ENCODE results near the gene NPPA. TPM values are rescaled to one million over a fixed set of nuclear protein-coding genes. Genes with fewer than 3 reads are reported as not detected.

The NPPA gene
- total and polyA plus RNA-seq, 10 of the 15 experiments (the other 5 are each of a cell fraction or from before 2014, with no cell fraction given): 0.31 to 0.39 TPM; not detected in 8

DNA sequence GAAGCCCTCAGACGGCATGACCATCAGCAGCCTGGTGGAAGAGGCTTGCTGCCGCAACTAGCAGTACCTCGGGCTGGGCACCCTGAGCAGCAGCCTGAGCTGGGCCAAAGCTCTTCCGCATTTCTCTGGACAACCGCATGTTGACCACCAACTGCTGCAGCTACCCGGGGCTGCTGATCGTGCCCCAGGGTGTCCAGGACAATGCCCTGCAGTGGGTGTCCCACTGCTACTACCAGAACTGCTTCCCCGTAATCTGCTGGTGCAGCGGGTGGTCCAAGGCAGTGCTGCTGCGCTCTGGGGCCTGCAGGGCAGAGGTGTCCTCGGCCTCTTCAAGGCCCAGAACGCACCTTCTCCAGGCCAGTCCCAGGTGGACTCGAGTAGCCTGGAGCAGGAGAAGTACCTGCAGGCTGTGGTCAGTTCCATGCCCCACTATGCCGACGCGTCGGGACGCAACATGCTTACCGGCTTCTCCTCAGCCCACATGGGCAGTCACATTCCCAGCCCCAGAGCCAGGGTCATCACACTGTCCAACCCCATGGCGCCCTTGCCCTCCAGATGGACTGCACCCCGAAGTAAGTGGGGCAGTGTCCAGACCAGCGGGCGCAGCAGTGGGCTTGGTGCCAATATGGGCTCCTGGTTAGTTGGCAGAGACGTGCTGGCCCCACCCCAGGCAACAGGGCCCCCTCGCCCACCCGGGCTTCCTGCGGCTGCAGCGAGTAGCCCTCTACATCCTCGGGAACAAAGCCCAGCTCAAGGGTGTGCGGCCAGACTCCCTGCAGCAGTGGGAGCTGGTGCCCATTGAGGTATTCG is 30.7 kb upstream of the NPPA start:
- Histone ChIP-seq H2AFZ (ENCODE audit: control insufficient read depth, low read depth, low read length) (no peak overlapping the region), H3K4me2 (ENCODE audit: control insufficient read depth, insufficient read depth) (no peak overlapping the region), H3K4me1 (ENCODE audit: control insufficient read depth, insufficient read depth, low read length) (no peaks in the 10 kb centered on the region), H3K79me2 (ENCODE audit: control insufficient read depth, insufficient read depth, low read length) (no peaks in the 10 kb centered on the region), H3K36me3 (ENCODE audit: control insufficient read depth in 2 of 2, insufficient read depth in 2 of 2, low read length in 1 of 2) (no peaks in the 10 kb centered on the region), H3K4me3 (no peak overlapping the region), H3K27me3 (replicated peaks in 1 of 2; ENCODE audit: control insufficient read depth in 2 of 2, insufficient read depth in 2 of 2, low read length in 1 of 2) (no peaks in the 10 kb centered on the region; a peak in 2 of 4 replicates), H3K9ac (ENCODE audit: control insufficient read depth, insufficient read depth, low read length) (no peak overlapping the region), H4K20me1 (ENCODE audit: control insufficient read depth, insufficient read depth) (no peaks in the 10 kb centered on the region), H3K27ac (ENCODE audit: control insufficient read depth, insufficient read depth) (no peak overlapping the region), H3K9me3 (replicated peaks; ENCODE audit: control insufficient read depth, insufficient read depth, low read length) (no peaks in the 10 kb centered on the region)
- POLR2A ChIA-PET: no interaction called here
- no peak for DNase-seq (ENCODE audit: low read depth, low spot score)
- SMC1A ChIA-PET (ENCODE audit: uncharacterized antibody, unreplicated experiment): no interaction called here
- ATAC-seq: no peak
- in situ Hi-C loops (cut with MboI) (no loop called here), intact Hi-C loops (cut with micrococcal nuclease; ENCODE audit: unreplicated experiment) (no loop called here)
- WGBS (ENCODE audit: insufficient coverage, insufficient replicate concordance, low lambda C conversion rate, missing lambda C conversion rate): 43% methylated on average over 30 of the region's 31 CpGs
- no peak for FAIRE-seq
- CTCF ChIA-PET: interaction anchor here (1.1 kb wide), 1 partner anchor 38 kb away, joined by 3 read pairs; no protein-coding TSS in a partner anchor
- TF ChIP-seq MTA3 (IDR thresholded peaks at IDR 0.05; ENCODE audit: borderline replicate concordance, low read length) (no peak), ZNF274 (IDR thresholded peaks at IDR 0.05; ENCODE audit: insufficient read depth, insufficient read length) (no peak), TAF1 (IDR thresholded peaks at IDR 0.05; ENCODE audit: borderline replicate concordance, low read depth, low read length) (no peak), SIN3A (IDR thresholded peaks at IDR 0.05; ENCODE audit: low read depth, low read length) (no peak), SMAD5 (IDR thresholded peaks at IDR 0.05; ENCODE audit: low read depth) (no peak), WRNIP1 (IDR thresholded peaks at IDR 0.05; ENCODE audit: borderline replicate concordance, low read depth, low read length) (no peak), LARP7 (IDR thresholded peaks at IDR 0.05) (no peak), CBX5 (IDR thresholded peaks at IDR 0.05; ENCODE audit: low read depth) (no peak), ASH2L (IDR thresholded peaks at IDR 0.05; ENCODE audit: borderline replicate concordance, low read depth) (no peak), EZH2 (IDR thresholded peaks at IDR 0.05; ENCODE audit: borderline replicate concordance, control insufficient read depth, low read depth, low read length) (no peak), CREM (IDR thresholded peaks at IDR 0.05; ENCODE audit: low read depth) (no peak), MEF2A (IDR thresholded peaks at IDR 0.05; ENCODE audit: insufficient read depth, low read depth, low read length) (no peak), NFXL1 (IDR thresholded peaks at IDR 0.05; ENCODE audit: borderline replicate concordance) (no peak), SMARCA5 (IDR thresholded peaks at IDR 0.05) (no peak), RAD51 (IDR thresholded peaks at IDR 0.05) (no peak)
- TF ChIP-seq, protein P1, sequence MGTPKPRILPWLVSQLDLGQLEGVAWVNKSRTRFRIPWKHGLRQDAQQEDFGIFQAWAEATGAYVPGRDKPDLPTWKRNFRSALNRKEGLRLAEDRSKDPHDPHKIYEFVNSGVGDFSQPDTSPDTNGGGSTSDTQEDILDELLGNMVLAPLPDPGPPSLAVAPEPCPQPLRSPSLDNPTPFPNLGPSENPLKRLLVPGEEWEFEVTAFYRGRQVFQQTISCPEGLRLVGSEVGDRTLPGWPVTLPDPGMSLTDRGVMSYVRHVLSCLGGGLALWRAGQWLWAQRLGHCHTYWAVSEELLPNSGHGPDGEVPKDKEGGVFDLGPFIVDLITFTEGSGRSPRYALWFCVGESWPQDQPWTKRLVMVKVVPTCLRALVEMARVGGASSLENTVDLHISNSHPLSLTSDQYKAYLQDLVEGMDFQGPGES (IDR thresholded peaks at IDR 0.05): no peak
- no TSS peak for BruUV-seq (replicated peaks)
- RAD21 ChIA-PET (ENCODE audit: unreplicated experiment): interaction anchor here (0.6 kb wide), 1 partner anchor 100 kb away, joined by 3 read pairs; no protein-coding TSS in a partner anchor

Data from GM12878 (cell line).